ENCODE results near the gene CETP. TPM values are rescaled to one million over a fixed set of nuclear protein-coding genes. Genes with fewer than 3 reads are reported as not detected.

CETP gene
- total and polyA plus RNA-seq, 9 of the 15 experiments (the other 6 are each of a cell fraction or from before 2014, with no cell fraction given): 0.07 to 0.11 TPM; not detected in 7

GRCh38 chr16:56921571-56921970 is 40.2 kb upstream of the CETP start:
- Histone ChIP-seq H3K4me1 (replicated peaks in 1 of 2; ENCODE audit: control insufficient read depth in 2 of 2, insufficient read depth in 2 of 2, low read length in 2 of 2) (no peaks in the 10 kb centered on the region; a peak in 1 of 5 replicates), H4K20me1 (replicated peaks; ENCODE audit: control insufficient read depth, insufficient read depth, low read length) (peaks cover 4% of the 10 kb centered on the region), H2AFZ (ENCODE audit: low read depth, low read length) (no peak overlapping the region), H3K9me3 (replicated peaks; ENCODE audit: control insufficient read depth, insufficient read depth, low read depth, low read length) (no peaks in the 10 kb centered on the region), H3K27ac (ENCODE audit: extremely low read depth, low read depth, low read length) (no peak overlapping the region), H3K9ac (ENCODE audit: insufficient read depth in 1 of 2, low read depth in 2 of 2, low read length in 2 of 2) (no peak overlapping the region), H3K9me1 (ENCODE audit: control insufficient read depth, insufficient read depth, low read length) (no peaks in the 10 kb centered on the region), H3K4me2 (ENCODE audit: insufficient read depth, low read length) (no peak overlapping the region), H3K27me3 (ENCODE audit: control insufficient read depth in 2 of 2, insufficient read depth in 2 of 2, low read length in 2 of 2) (peaks cover 24 to 36% of the 10 kb centered on the region in 2 experiments; a peak in 4 of 5 replicates), H3K36me3 (ENCODE audit: control insufficient read depth, insufficient read depth, low read length) (no peaks in the 10 kb centered on the region), H3K79me2 (ENCODE audit: control insufficient read depth, insufficient read depth, low read length) (no peaks in the 10 kb centered on the region), H3K4me3 (no peak overlapping the region)
- no TSS peak for BruUV-seq (replicated peaks)
- 30% methylated on average over 4 of the region's 4 CpGs for WGBS (ENCODE audit: insufficient coverage, low coverage, missing lambda C conversion rate)
- in situ Hi-C loops (cut with MboI) (no loop called here), intact Hi-C loops (cut with micrococcal nuclease) (no loop called here)
- TF ChIP-seq HDAC3 (IDR thresholded peaks at IDR 0.05; ENCODE audit: borderline replicate concordance, partially characterized antibody) (no peak), NR4A1 (CRISPR knock-in tag; IDR thresholded peaks at IDR 0.05) (no peak), NR4A1 (tag; IDR thresholded peaks at IDR 0.05) (no peak), MLLT1 (IDR thresholded peaks at IDR 0.05) (no peak), E2F6 (IDR thresholded peaks at IDR 0.05; ENCODE audit: borderline replicate concordance in 1 of 2, extremely low read depth in 1 of 2, insufficient read depth in 1 of 2, insufficient read length in 1 of 2, low read depth in 1 of 2, low read length in 1 of 2, poor library complexity in 1 of 2, severe bottlenecking in 1 of 2) (no peak), ID3 (CRISPR knock-in tag; IDR thresholded peaks at IDR 0.05) (no peak), ID3 (tag; IDR thresholded peaks at IDR 0.05) (no peak), HCFC1 (IDR thresholded peaks at IDR 0.05; ENCODE audit: low read depth, low read length) (no peak), ADNP (tag; IDR thresholded peaks at IDR 0.05) (no peak), ZNF175 (CRISPR knock-in tag; IDR thresholded peaks at IDR 0.05; ENCODE audit: low read depth) (no peak), CXXC5 (CRISPR knock-in tag; IDR thresholded peaks at IDR 0.05) (no peak), TEAD1 (CRISPR knock-in tag; IDR thresholded peaks at IDR 0.05) (no peak), ZNF121 (CRISPR knock-in tag; conservative IDR thresholded peaks at IDR 0.05) (no peak), XRCC3 (IDR thresholded peaks at IDR 0.05) (no peak), TRIM24 (IDR thresholded peaks at IDR 0.05) (no peak), MAFG (tag; conservative IDR thresholded peaks at IDR 0.05) (no peak), PTBP1 (IDR thresholded peaks at IDR 0.05; ENCODE audit: low read depth, low read length) (no peak), SRSF1 (IDR thresholded peaks at IDR 0.05; ENCODE audit: low read depth, low read length) (no peak), ILK (tag; IDR thresholded peaks at IDR 0.05; ENCODE audit: borderline replicate concordance, low read depth) (no peak)
- DNase-seq (ENCODE audit: extremely low read depth in 1 of 4, low spot score in 3 of 4) (no peak), ATAC-seq (no peak), FAIRE-seq (no peak)
- ChIA-PET CTCF (ENCODE audit: low intra/inter-chr PET ratio) (no interaction called here), POLR2A (interaction anchor here (5.5 kb wide), 1 partner anchor 11 kb away, joined by 79 read pairs; the partner anchor contains the start of gene HERPUD1)

Data from K562 (cell line).